Right ventricle myocardium superior (tissue), 1 donor: ENCODE measurements around the gene SMPD3. TPM values are rescaled to one million over a fixed set of nuclear protein-coding genes. Genes with fewer than 3 reads are reported as not detected.

Source experiments
- ATAC-seq: fragments of 200-7000 bp; cut with Tn5 transposase; one replicate; pipeline ENCODE4 v1.9.1; 2020; ENCODE audit warnings: mild to moderate bottlenecking; ENCODE audit not compliant: poor library complexity
- DNase-seq: peaks from one replicate; pipeline ENCODE4 v3.0.0-alpha.2; 2020
- intact Hi-C: fragments of 100-400 bp; cut with DNase I; formaldehyde crosslinking; loops from one replicate; pipeline ENCODE4 v1.11.2; 2022
- total RNA-seq: library from RNA; stranded (reverse); fragmentation: NEBNext Ultra II Directional; extraction: Animal tissue kit (Norgen Biotek cat#: 25700); gene quantifications from one replicate; pipeline ENCODE4 v1.2.1, GENCODE V29; 2021
- donor health status: DM: no; HTN: yes; CAD: no; lungs with severe emphysema.

SMPD3 gene
- total RNA-seq, 1 donor from 2014 or later, result 0.13 TPM

- DNase-seq, result no peak
- intact Hi-C loops, result no loop called here
- no peak for ATAC-seq
Observed at GRCh38 chr16:68416057-68417046, 32.0 kb downstream of the SMPD3 start.

GRCh38 chr16:68414581-68414980 is 33.7 kb downstream of the SMPD3 start:
- no peak for ATAC-seq
- no peak for DNase-seq
- intact Hi-C loops, result no loop called here

GRCh38 chr16:68412061-68412460 is 36.2 kb downstream of the SMPD3 start:
- intact Hi-C loops, result no loop called here
- DNase-seq, result no peak

GRCh38 chr16:68411086-68411485 is 37.2 kb downstream of the SMPD3 start:
- no peak for ATAC-seq
- intact Hi-C loops, result no loop called here

More at GRCh38 chr16:68412061-68412460, 36.2 kb downstream of the SMPD3 start:
- no peak for ATAC-seq

GRCh38 chr16:68408967-68409366 is 39.3 kb downstream of the SMPD3 start:
- no peak for ATAC-seq
- intact Hi-C loops, result no loop called here
- DNase-seq, result no peak

More at GRCh38 chr16:68411086-68411485, 37.2 kb downstream of the SMPD3 start:
- DNase-seq, result no peak

- ATAC-seq (no peak), DNase-seq (no peak)
- intact Hi-C loops, result no loop called here
Observed at GRCh38 chr16:68408428-68408827, 39.9 kb downstream of the SMPD3 start.

- ATAC-seq (no peak), DNase-seq (no peak)
- intact Hi-C loops, result no loop called here
Observed at GRCh38 chr16:68406458-68407152, 41.7 kb downstream of the SMPD3 start.

- DNase-seq (no peak), ATAC-seq (no peak)
- intact Hi-C loops, result no loop called here
Observed at GRCh38 chr16:68404736-68405345, 43.5 kb downstream of the SMPD3 start.

GRCh38 chr16:68403704-68404103 is 44.6 kb downstream of the SMPD3 start:
- DNase-seq (no peak), ATAC-seq (no peak)
- intact Hi-C loops, result no loop called here

GRCh38 chr16:68403177-68403576 is 45.1 kb downstream of the SMPD3 start:
- no peak for ATAC-seq
- intact Hi-C loops, result no loop called here

GRCh38 chr16:68402748-68403040 is 45.6 kb downstream of the SMPD3 start:
- intact Hi-C loops, result no loop called here
- ATAC-seq, result no peak
- no peak for DNase-seq

More at GRCh38 chr16:68403177-68403576, 45.1 kb downstream of the SMPD3 start:
- DNase-seq, result no peak

- DNase-seq, result no peak
Observed at GRCh38 chr16:68401871-68402747, 46.2 kb downstream of the SMPD3 start.

GRCh38 chr16:68400924-68401460 is 47.3 kb downstream of the SMPD3 start:
- ATAC-seq (no peak), DNase-seq (no peak)
- intact Hi-C loops, result no loop called here

More at GRCh38 chr16:68401871-68402747, 46.2 kb downstream of the SMPD3 start:
- no peak for ATAC-seq
- intact Hi-C loops, result no loop called here

GRCh38 chr16:68400083-68400923 is 48.0 kb downstream of the SMPD3 start:
- DNase-seq, result no peak
- intact Hi-C loops, result no loop called here
- no peak for ATAC-seq

GRCh38 chr16:68399456-68399855 is 48.9 kb downstream of the SMPD3 start:
- DNase-seq (no peak), ATAC-seq (no peak)
- intact Hi-C loops, result loop anchor here (10.0 kb wide), 1 partner anchor 115 kb away; no protein-coding TSS in a partner anchor

- intact Hi-C loops, result loop anchor here (10.0 kb wide), 1 partner anchor 117 kb away; no protein-coding TSS in a partner anchor
- no peak for DNase-seq
- no peak for ATAC-seq
Observed at GRCh38 chr16:68397710-68398201, 50.6 kb downstream of the SMPD3 start.

- DNase-seq (no peak), ATAC-seq (no peak)
- intact Hi-C loops, result loop anchor here (10.0 kb wide), 1 partner anchor 118 kb away; no protein-coding TSS in a partner anchor
Observed at GRCh38 chr16:68396481-68396880, 51.8 kb downstream of the SMPD3 start.
